ENCODE data around the gene VAV1.
"Not testable (repeated sequence)": the region's sequence is repeated elsewhere in the genome, so short reads cannot be mapped to it uniquely, and the experiment has no call there.

Gene VAV1

GRCh38 chr19:6737284-6737872, 35.1 kb upstream of the VAV1 start, which contains the start of gene GPR108:
Gene GPR108 (minus strand): TSS chr19:6737580. CDS start chr19:6737576, 4 bp downstream.
- peak; percentile 99 for DNase-seq (ENCODE audit: low spot score)

DNA sequence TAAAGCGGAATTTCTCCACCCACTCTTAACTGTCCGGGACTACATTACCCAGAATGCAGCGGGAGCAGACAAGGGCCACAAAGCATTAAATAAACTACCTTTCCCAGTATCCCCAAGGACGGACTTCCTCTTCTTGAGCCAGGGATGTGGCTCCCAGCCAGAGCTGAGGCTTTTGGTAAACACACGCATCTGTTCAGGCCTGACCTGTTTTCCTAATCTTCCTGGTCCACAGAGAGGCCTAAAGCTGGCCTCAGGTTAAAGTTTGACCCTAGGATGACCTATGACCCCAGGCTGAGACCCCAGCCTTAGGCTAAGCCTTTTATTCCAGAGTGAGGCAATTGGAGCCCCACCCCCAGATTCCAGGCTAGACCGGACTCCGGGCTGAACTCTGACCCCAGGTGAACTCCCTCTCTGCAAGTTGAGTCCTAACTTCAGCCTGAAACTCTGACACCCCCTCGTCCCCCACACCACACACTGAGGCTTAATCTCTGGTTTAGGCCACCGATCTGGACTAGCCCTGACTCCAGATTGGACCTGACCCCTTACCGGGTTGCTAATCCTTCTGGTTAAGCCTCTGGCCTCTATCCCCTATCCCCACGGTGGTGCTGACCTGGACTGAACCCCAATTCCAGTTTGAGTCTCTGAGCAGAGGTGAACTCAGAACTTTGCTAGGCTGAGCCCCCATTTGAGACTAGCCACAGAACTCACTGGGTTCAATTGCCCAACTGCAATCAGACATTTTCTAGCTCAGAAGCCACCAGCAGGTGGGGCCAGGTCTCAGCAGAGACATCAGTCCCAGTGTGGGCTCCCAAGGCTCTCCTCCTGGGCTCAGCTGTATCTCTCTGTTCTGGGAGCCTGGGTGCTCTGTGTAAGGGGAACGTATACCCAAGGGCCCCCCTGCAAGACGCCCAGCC, 34.4 kb upstream of the VAV1 start:
- peak; percentile 87 for DNase-seq (ENCODE audit: low spot score)

- DNase-seq (ENCODE audit: low spot score) = no peak
Measured at GRCh38 chr19:6738787-6739389, 33.6 kb upstream of the VAV1 start.

GRCh38 chr19:6739390-6739882, 33.1 kb upstream of the VAV1 start, which contains the start of gene TRIP10:
Gene TRIP10 (plus strand): TSS chr19:6739680. CDS start chr19:6739762, 82 bp downstream.
- peak; percentile 92 for DNase-seq (ENCODE audit: low spot score)

- DNase-seq (ENCODE audit: low spot score) = no peak
Measured at GRCh38 chr19:6739883-6740588, 32.5 kb upstream of the VAV1 start.

DNA sequence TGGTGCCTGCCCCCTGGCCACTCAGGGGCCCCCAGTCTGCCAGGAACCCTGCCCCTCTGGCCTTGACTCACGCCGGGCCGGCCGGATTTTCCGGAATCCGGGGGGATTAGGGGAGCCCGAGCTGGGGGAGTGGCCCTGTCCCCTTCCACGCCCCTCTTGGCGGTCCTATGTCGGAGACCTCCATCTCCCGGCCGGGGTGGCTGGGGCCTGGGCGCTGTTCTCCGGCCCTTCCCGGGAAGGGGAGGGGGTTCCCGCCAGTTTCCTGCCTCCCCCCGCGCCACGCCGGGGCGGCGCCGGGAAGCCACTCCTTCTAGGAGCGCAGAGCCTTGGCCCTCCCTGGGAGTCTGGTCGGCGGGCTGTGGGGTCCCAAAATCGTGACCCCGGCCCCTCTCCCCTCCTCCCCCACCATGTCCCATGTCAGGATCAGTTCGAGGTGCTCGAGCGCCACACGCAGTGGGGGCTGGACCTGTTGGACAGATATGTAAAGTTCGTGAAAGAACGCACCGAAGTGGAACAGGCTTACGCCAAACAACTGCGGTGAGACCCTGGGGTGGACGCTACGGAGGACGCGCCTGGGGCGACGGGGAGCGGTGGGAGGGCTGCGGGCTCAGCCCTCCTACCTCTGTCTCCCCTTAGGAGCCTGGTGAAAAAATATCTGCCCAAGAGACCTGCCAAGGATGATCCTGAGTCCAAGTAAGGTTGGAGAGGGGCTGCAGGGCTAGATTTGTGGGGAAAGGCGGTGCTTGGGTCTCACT, 31.7 kb upstream of the VAV1 start:
- no peak for DNase-seq (ENCODE audit: low spot score)

DNA sequence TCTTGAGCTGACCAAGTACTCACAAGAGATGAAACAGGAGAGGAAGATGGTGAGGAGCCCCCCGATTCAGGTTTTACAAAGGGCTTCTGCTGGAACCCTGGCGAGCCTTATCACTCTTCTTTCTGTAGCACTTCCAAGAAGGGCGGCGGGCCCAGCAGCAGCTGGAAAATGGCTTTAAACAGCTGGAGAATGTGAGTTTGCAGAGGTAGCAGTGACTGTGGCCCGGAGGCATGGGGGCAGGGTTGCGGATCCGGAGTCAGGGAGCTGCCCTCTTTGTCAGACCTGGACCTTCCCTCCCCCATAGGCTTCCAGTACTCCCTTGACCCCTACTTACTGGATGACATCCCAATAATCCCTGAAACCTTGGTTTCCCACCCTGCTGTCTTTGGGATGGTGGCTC, 29.4 kb upstream of the VAV1 start:
- DNase-seq (ENCODE audit: low spot score) = no peak

GRCh38 chr19:6743714-6744380, 28.7 kb upstream of the VAV1 start:
- DNase-seq (ENCODE audit: low spot score) = no peak

- DNase-seq (ENCODE audit: low spot score) = no peak
Measured at GRCh38 chr19:6744381-6745301, 27.9 kb upstream of the VAV1 start.

- no peak for DNase-seq (ENCODE audit: low spot score)
Measured at GRCh38 chr19:6745965-6746364, 26.5 kb upstream of the VAV1 start.

DNA sequence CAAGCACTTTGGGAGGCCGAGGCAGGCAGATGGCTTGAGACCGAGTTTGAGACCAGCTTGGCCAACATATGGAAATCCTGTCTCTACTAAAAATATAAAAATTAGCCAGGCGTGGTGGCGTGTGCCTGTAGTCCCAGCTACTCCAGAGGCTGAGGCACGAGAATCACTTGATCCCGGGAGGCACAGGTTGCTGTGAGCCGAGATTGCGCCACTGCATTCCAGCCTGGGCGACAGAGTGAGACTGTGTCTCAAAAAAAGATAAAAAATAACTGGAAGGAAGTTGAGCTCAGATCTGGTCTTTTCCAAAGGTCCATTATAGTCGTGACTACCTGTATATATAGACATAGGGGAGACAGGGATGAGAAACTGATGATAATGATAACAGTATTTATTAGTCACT, 24.0 kb upstream of the VAV1 start:
- DNase-seq (ENCODE audit: low spot score) = not testable (repeated sequence)

DNA sequence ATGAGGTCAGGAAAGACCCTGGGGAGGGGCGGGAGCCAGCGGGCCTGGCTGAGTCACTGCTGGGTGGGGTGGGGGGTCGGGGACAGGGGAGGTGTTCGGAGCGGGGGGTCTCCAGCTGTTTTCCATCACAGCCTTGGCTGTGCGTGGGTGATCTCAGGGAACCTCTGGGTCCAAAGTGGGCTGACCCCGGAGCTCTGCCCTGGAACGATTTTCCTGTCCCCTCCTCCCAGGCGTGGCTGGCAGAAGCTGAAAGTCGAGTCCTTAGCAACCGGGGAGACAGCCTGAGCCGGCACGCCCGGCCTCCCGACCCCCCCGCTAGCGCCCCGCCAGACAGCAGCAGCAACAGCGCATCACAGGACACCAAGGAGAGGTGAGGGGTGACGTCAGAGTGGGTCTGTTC, 22.4 kb upstream of the VAV1 start:
- no peak for DNase-seq (ENCODE audit: low spot score)

- DNase-seq (ENCODE audit: low spot score) = no peak
Measured at GRCh38 chr19:6751189-6751588, 21.3 kb upstream of the VAV1 start.

GRCh38 chr19:6752256-6753177, 20.0 kb upstream of the VAV1 start:
- no peak for DNase-seq (ENCODE audit: low spot score)

DNA sequence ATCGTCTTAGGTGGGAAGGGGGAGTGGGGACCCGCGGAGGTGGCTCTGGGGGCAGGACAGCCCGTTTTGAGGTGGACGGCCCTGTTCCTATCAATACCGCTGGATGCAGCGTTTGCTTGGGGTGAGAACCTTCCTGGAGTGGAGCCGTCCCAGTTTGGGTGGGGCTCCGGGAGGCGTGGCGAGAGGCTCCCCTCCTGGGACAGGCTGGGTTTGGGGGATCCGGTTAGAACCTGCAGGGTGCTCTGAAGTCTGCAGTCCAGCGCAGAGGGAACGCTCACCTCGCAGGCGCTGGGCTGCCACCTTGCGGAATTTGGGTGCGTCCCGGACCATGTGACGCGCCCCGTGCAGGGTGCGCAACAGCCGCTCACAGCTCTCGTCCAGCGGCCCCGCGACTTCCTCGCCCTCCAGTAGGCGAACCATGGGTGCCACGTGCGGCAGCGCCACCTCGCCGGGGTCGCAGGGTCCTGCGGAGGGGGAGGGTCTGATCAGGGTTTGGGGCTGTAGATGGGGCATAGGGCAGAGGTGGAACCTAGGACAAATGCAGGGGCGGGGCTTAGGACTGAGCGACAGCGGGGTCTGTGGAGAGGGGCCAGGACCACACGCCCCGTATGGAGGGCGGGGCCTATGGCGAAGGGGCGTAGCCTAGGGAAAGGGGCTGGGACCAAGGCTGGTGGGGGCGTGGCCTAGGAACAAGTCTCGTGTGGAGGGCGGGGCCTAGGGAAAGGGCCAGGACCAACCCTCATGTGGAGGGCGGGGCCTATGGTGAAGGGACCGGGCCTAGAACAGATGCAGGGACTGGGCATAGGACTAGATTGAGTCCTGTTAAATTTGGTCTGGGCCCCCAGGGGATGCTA, 19.1 kb upstream of the VAV1 start:
- peak; percentile 91 for DNase-seq (ENCODE audit: low spot score)

DNA sequence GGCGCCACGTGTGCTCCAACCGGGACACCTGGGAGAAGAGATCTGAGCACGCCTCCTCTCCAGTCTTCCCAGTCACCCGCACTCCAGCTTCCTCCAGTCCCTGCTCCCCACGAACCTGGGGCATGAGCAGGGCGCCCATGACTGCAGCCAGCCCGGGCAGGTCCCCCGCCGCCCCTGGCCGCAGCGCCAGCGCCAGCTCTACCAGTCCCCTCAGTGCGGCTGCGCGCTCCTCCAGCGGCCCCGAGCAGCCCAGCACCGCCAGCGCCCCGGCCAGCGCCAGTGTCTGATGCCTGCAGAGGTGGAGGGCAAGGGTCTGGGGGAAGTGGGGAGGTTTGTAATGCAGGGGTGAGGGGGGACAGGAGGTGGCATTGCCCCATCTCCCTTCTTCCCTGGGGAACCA, 18.4 kb upstream of the VAV1 start:
- no peak for DNase-seq (ENCODE audit: low spot score)

GRCh38 chr19:6754653-6755463, 17.6 kb upstream of the VAV1 start:
- no peak for DNase-seq (ENCODE audit: low spot score)
